Skin of body (tissue), 3 donors: ENCODE measurements around the gene COL1A1. TPM values are rescaled to one million over a fixed set of nuclear protein-coding genes. Genes with fewer than 3 reads are reported as not detected.
A peak's percentile ranks its signal among the peaks of the same experiment; 100 is the strongest.

Experiments used
- DNase-seq: peaks from one replicate; lab custom pipeline; 2025; lab: John Stamatoyannopoulos, UW
- small RNA-seq: library from RNA; depleted of rRNA; stranded (forward); fragments of <200 nt; gene quantifications from one replicate; pipeline ENCODE3, GENCODE V24; 2014; ENCODE audit warnings: low replicate concordance
- total RNA-seq: library from RNA; depleted of rRNA; stranded (reverse); fragments of >200 nt; gene quantifications from one replicate; pipeline ENCODE4 v1.2.3, GENCODE V29; 2014

COL1A1 gene
- total RNA-seq, 1 donor from 2014 or later: 5,022 TPM

DNA sequence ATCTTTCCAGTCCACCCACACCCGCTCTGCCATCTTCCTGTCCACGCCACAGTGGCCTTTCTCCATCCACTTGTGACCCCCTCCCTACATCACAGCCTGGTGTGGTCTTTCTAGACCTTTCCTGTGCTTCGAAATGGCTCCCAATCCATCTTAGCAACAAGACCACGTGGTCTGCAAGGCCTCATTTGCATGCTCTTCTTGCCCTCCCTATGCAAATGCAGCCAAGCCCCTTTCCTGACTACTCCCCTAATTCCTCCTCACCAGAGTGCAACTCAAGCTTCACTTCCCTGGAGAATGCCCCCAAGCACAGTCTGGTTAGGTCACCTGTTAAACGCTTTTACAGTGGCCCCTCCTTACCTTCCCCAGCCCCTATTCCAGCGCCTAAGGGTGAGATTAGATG is 57.1 kb downstream of the COL1A1 start:
- DNase-seq: no peak

DNA sequence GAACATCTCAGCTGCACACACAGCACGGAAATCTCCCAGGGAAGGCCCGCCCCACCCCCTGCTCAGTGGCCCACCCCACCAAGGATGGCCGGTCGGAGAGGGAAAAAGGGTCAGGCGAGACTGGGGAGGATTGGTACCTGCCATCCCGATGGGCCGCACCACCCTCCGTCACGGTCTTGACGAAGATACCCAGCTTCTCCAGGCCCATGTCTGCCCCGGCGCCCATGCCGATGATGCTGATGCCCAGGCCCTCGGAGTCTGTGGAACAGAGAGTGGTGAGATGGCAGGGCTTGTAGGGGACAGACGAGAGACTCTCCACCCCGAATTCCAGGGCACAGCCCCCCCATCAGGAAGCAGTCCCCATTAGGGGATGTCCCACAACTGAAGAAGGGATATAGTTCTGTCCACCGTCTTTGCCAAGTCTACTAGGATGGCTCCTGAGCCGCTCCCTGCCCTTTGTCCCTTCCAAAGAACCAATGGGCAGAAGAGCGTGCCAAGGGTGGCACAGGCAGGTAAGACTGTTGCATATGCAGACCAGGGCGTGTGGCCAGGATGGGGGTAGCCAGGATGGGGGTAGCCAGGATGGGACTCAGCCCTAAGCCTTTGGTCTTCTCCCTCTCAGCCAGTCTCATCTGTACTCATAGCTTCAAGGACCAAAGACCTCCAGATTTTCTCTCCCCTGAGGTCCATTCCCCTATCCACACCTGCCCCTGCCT is 57.8 kb downstream of the COL1A1 start:
- no peak for DNase-seq

DNA sequence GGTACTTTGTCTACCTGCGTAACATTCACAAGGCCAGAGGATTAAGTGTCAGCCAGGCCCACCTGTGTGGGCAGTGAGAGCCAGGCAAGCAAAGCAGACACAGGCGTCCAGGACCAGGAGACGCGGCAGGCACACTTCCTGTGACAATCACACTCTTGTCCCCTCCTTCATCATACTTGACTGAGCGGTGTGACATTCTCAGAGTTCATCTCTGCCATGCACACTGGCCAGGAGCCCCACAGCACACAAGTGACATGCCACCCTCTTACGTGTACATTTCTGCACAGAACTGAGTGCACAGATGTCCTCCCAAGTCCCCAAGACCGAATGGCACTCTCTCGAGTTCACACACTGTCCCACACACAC is 59.7 kb downstream of the COL1A1 start:
- DNase-seq: no peak

DNA sequence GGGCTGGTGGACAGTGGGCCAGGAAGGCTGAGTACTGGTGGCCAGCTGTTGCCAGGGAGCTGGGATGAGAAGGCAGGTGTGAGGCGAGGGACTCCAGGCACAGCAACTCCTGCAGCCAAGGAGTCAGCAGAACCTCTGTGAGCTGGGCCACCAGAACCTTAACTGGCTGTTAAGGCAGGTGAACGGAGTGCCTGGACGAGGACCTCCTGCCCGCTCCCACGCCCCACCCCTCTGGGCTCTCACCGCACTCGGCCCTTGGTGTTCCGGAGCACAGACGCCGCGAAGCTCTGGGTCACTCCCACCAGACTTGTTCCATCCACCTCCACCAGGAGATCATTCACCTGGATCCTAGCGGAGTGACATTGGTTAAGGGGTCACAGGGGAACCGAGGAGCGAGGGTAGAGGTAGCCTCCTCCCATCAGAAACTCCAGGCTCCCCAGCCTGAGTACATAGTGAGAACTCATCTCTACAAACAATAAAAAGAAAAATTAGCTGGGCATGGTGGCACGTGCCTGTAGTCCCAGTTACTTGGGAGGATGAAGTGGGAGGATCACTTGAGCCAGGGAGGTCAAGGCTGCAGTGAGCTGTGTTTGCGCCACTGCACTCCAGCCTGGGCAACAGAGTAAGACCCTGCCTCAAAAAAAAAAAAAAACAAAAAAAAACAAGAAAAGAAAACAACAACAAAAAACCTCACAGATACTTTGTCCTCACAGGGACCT is 60.2 kb downstream of the COL1A1 start:
- no peak for DNase-seq

DNA sequence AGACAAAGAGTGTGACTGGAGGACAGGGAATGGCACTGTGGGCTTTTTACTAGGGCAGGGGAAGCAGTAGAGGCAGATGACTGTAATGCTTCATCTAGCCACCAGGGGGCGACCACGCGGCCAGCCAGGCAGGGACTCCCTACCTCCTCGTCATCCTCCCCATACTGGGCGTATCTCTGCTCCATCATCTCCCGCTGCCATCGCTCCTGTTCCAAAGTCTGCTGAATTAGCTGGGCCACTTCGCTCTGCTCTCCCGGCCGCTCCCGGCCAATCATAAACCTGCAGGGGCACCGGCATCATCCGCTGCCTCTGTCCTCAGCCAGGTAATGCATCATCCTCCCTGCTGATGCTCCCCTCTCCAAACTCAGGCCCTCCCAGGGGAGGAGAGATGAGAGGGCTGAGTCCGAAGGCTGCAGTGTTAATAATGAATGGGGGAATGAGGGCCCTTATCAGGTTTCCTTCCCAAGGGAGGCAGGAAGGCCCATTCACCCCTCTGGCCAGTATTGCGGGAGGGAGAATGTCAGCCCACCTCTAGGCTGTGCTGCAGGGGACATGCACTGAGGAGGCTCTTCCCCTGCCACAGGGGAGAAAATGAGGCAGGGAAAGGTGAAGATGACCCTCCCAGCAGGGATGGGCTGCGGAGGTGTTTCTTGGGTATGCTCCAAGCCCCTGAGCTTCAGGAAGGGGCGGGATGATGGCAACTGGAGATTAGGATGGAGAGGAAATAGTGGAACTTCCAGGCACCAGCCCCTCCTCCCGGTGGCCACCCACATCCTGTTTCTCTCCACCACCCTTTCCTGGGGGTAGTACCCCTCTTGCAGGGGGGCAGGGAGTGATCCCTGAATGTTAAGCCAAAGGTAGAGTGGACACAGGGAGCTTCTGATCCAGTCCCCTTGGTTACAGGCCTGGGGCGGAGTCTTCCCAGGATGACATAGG is 61.2 kb downstream of the COL1A1 start:
- peak; percentile 50 for DNase-seq

DNA sequence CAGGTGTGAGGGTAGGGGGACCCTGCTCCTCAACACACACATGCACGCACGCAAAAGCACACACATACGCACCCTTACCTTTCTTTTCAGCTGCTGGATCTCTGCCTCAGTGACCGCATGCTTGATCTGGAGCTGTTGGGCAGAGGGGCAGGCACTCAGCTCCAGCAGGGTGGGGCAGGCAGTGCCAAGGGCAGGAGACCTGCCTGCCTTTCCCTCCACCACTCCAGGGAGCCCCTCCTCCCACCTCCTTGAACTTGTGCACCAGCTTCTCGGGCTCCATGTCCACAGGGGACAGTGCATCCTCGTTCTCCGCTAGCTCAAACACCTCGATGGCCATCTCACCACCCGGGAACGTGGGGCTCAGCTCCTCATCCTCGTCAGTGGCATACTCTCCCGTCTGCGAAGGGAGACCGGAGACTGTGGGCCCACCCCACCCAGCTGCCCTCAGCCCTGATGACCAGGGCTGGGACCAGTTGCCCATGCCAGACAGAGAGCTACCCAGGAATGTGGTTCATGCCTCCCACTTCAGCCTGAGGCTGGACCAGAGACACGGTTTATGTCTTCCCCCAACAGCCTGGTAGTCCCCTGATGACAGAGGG is 62.1 kb downstream of the COL1A1 start:
- DNase-seq: no peak

DNA sequence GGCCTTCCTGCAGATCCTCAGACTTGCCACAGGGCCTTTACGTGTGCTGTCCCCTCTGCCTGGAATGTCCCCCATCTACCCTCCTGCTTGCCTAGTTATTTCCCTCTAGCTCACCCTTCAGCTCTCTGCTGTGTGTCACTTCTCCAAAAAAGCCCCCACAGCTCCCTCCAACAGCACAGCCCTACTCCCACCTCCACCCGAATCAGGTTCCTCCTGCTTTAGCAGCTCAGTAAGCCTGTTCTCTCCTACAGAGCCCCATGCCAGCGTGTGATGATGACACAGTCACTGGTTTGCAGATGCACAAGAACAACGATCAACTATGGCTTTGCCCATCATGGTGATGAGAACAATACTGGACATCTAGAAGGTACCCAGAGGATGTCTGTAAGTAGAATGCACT is 64.4 kb downstream of the COL1A1 start:
- DNase-seq: no peak

DNA sequence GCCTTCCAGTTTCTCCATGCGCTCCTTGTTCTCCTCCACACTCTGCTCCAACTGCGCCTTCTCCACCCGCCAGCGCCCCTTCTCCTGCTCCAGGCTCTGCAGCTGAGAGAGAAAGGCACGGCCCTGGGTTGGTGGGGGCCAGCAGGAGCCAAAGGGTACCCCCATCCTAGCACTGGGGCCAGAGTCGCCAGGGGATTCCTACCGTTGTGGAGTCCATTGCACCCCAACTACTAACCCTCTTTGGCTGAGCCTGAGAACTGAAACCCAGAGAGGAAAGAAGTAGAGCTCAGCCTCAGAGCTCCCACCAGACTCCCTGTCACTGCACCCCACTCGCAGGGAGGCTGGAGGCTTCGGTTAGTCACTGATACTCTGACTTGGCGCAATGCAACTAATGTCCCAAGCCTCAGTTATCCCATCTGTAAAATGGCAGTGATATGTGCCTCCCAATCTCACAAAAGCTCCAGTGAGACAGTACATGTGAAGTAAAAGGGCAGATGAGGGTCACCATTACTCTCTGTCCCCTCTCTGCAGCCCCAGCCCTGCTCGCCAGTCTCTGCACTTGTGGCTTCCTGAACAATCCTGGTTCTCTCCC is 65.2 kb downstream of the COL1A1 start:
- DNase-seq: no peak

DNA sequence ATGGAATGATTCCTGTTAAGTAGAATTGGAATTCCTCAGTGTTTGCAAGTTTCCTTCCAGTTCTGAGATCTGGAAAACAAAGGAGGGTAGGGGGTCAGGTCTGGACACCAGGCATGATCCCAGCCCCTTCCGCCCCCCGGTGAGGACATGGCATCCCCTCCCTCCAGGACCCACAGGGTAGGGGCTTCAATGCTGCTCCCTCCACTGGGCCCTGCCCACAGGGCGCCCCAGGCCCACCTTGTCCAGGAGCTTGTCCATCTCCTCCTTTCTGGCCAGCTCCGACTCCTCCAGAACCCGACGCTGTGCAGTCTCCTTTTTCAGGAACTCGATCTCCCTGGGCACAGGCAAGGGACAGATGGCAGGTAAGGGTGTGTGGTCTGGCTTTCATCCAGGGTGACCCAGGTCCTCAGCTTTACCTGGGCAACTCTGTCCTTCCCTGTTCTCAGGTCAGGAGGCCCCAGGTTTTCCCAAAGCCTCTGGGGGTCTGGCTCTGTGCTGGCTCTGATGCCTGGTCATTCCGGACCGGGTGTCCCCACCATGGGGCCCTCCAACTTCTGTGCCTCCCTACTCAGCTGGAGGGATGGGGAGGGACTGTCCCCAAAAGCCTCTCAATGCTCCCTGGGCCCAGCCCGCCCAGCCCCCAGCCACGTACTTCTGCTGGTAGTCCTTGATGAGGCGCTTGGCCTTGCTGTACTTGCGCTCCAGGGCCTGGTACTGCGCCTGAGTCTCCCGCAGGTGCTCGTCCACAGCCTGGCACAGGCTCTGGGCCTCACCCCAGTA is 65.9 kb downstream of the COL1A1 start:
- no peak for DNase-seq

DNA sequence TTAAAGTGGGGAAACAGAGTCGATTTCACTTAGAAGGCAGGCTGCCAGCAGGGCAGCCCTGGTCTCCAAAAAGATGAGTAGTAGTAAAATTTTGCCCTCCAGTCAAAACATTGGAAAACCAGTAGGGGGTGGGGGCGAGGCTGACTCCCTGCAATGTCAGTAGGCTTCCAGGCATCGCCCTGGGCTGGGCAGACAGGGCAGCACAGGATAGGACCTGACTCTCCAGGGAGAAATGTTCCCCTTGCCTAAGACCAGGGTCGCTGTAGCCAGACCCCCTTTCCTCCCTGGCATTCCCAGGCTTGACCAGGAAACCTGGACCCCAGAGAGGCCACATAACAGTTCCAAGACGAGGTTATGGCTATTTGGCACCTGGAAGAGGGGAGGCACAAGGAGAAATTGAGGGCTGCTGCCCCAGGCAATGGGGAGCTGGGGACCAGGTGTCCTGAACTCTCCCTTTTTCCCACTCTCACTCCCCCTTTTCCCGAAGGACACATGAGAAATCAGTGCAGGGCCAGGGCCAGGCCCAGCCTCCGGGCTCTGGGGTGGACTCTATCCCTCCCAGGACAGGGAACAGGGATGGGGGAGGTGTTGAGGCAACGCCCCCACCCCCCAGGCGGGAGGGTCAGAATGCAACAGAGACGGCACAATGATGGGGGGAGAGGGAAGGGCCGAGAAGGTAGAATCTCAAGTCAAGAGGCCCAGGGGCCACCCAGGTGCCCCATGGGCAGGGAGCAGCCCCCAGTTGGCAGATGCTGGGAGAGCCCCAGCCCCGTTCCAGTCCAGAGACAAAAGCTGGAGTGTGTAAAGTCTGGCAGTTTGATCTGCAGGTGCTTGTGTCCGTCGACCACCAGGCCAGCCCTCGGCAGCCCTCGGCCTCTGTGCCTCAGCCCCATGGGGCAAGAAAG is 67.0 kb downstream of the COL1A1 start:
- DNase-seq: no peak

DNA sequence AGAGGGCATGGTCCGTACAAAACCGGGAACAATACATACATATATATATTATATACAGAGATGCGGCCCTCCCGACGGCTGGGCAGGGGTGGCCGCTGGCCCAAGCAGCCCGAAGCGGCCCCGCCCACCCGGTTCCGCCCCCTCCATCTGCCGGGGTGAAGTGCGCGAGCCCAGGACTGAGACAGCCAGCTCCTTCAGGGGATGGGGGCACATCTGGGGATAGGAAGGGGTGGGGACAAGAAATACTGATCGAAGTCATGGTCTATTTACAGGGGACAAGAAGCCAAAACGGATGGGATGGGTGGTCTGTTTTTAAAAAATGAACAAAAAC is 67.7 kb downstream of the COL1A1 start:
- DNase-seq: no peak

Small RNA genes lying within 50 kb of the gene (small RNA-seq; reads per million reads assigned to genes)
- gene SUMO2P7: not detected

Other genes starting within 250 kb of the COL1A1 start
- gene DLX4, start 232.4 kb downstream of the COL1A1 start, total RNA-seq: 2.3 TPM
- 20.3 TPM for gene DLX3, start 206.4 kb downstream of the COL1A1 start, total RNA-seq
- 37.2 TPM for gene ITGA3, start 145.5 kb downstream of the COL1A1 start, total RNA-seq
- gene PDK2, start 106.3 kb downstream of the COL1A1 start, total RNA-seq: 10.3 TPM
- 1.4 TPM for gene SAMD14, start 71.5 kb downstream of the COL1A1 start, total RNA-seq
- 19.7 TPM for gene PPP1R9B, start 51.0 kb downstream of the COL1A1 start, total RNA-seq
- gene SGCA, start 35.6 kb downstream of the COL1A1 start, total RNA-seq: 14.6 TPM
- 0.20 TPM for gene TMEM92, start 72.8 kb upstream of the COL1A1 start, total RNA-seq
- gene XYLT2, start 144.5 kb upstream of the COL1A1 start, total RNA-seq: 17.7 TPM
- 42.3 TPM for gene MRPL27, start 171.6 kb upstream of the COL1A1 start, total RNA-seq
- gene EME1, start 171.6 kb upstream of the COL1A1 start, total RNA-seq: 3.6 TPM
- gene LRRC59, start 195.9 kb upstream of the COL1A1 start, total RNA-seq: 44.6 TPM
- 67.6 TPM for gene ACSF2, start 224.6 kb upstream of the COL1A1 start, total RNA-seq